ENCODE data around the gene HS6ST1.

DNA sequence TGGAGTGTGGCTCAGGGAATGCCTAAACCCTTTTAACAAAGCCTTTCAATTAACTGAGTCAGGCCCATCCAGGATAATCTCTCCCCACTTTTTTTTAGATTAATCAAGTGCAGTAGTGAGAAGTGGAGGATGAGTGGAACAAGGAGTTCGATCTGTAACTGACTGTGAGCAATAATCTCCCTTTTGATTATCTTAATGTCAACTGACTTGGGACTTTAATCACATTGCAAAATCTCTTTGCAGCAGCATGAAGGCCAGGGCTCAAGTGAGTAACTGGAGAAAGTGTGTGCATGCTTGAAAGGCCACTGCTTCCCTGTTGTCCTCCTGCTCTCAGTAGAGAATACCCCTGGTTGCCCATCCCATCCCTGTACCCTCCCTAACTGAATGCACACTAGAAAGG lies 32.1 kb upstream of the HS6ST1 start:
- TF ChIP-seq EP300 (IDR thresholded peaks at IDR 0.05) (no peak), POLR2AphosphoS5 (IDR thresholded peaks at IDR 0.05) (no peak)

Measured in gastroesophageal sphincter (tissue), 2 donors.